ENCODE results near the gene MRPL55. TPM values are rescaled to one million over a fixed set of nuclear protein-coding genes. Genes with fewer than 3 reads are reported as not detected.

MRPL55 gene
- total RNA-seq, 6 experiments from 2014 or later, result 48.3 to 55.4 (median 49.6) TPM

GRCh38 chr1:228073857-228074545, 35.1 kb downstream of the MRPL55 start:
- no peak overlapping the region for H3K4me3 Mint-ChIP-seq
- peaks cover 6% of the 10 kb centered on the region; the same call in 1 of the 2 replicates for H3K4me1 Mint-ChIP-seq (ENCODE audit: low read depth)
- H3K9me3 Mint-ChIP-seq, result no peaks in the 10 kb centered on the region
- H3K27ac Mint-ChIP-seq, result no peak overlapping the region
- H3K36me3 Mint-ChIP-seq (ENCODE audit: low read depth), result no peaks in the 10 kb centered on the region
- TF ChIP-seq CTCF (IDR thresholded peaks at IDR 0.05), result peak; percentile 64
- DNase-seq, result no peak
- peaks cover 2% of the 10 kb centered on the region for H3K27me3 Mint-ChIP-seq (ENCODE audit: insufficient read depth)

GRCh38 chr1:228073061-228073856, 35.8 kb downstream of the MRPL55 start:
- Mint-ChIP-seq H3K4me3 (no peak overlapping the region), H3K4me1 (ENCODE audit: low read depth) (peaks cover 6% of the 10 kb centered on the region; the same call in 1 of the 2 replicates), H3K9me3 (no peaks in the 10 kb centered on the region), H3K27me3 (ENCODE audit: insufficient read depth) (peaks cover 2% of the 10 kb centered on the region), H3K36me3 (ENCODE audit: low read depth) (no peaks in the 10 kb centered on the region), H3K27ac (no peak overlapping the region)
- no peak for DNase-seq
- TF ChIP-seq CTCF (IDR thresholded peaks at IDR 0.05), result no peak

GRCh38 chr1:228072658-228073043, 36.4 kb downstream of the MRPL55 start:
- DNase-seq, result no peak
- TF ChIP-seq CTCF (IDR thresholded peaks at IDR 0.05), result no peak
- H3K4me1 Mint-ChIP-seq (ENCODE audit: low read depth), result peaks cover 6% of the 10 kb centered on the region; the same call in 1 of the 2 replicates
- no peak overlapping the region for H3K27ac Mint-ChIP-seq
- no peak overlapping the region for H3K4me3 Mint-ChIP-seq
- peaks cover 2% of the 10 kb centered on the region for H3K27me3 Mint-ChIP-seq (ENCODE audit: insufficient read depth)
- no peaks in the 10 kb centered on the region for H3K9me3 Mint-ChIP-seq
- no peaks in the 10 kb centered on the region for H3K36me3 Mint-ChIP-seq (ENCODE audit: low read depth)

- Mint-ChIP-seq H3K27me3 (ENCODE audit: insufficient read depth) (peaks cover 6% of the 10 kb centered on the region), H3K4me1 (ENCODE audit: low read depth) (peaks cover 6% of the 10 kb centered on the region; the same call in 1 of the 2 replicates), H3K4me3 (no peak overlapping the region), H3K36me3 (ENCODE audit: low read depth) (no peaks in the 10 kb centered on the region), H3K27ac (no peak overlapping the region), H3K9me3 (no peaks in the 10 kb centered on the region)
- no peak for DNase-seq
- TF ChIP-seq CTCF (IDR thresholded peaks at IDR 0.05), result no peak
Observed at GRCh38 chr1:228071839-228072657, 37.1 kb downstream of the MRPL55 start.

- Mint-ChIP-seq H3K4me1 (ENCODE audit: low read depth) (peaks cover 6% of the 10 kb centered on the region; the same call in 1 of the 2 replicates), H3K27me3 (ENCODE audit: insufficient read depth) (peaks cover 15% of the 10 kb centered on the region)
Observed at GRCh38 chr1:228070851-228071250, 38.2 kb downstream of the MRPL55 start.

More at GRCh38 chr1:228070851-228071250, 38.2 kb downstream of the MRPL55 start:
- H3K27ac Mint-ChIP-seq, result no peak overlapping the region
- no peak for DNase-seq
- no peaks in the 10 kb centered on the region for H3K36me3 Mint-ChIP-seq (ENCODE audit: low read depth)
- H3K9me3 Mint-ChIP-seq, result no peaks in the 10 kb centered on the region
- TF ChIP-seq CTCF (IDR thresholded peaks at IDR 0.05), result no peak
- H3K4me3 Mint-ChIP-seq, result no peak overlapping the region
